ENCODE measurements around the gene WNT9A.

The WNT9A gene

GRCh38 chr1:227941509-227942020 lies 6.2 kb downstream of the WNT9A start:
- no peak for DNase-seq

GRCh38 chr1:227940791-227941241 lies 6.9 kb downstream of the WNT9A start:
- no peak for DNase-seq

GRCh38 chr1:227939791-227940771 lies 7.7 kb downstream of the WNT9A start:
- DNase-seq = no peak

GRCh38 chr1:227938911-227939790 lies 8.6 kb downstream of the WNT9A start:
- no peak for DNase-seq

- DNase-seq = no peak
Measured at GRCh38 chr1:227938276-227938675, 9.5 kb downstream of the WNT9A start.

DNA sequence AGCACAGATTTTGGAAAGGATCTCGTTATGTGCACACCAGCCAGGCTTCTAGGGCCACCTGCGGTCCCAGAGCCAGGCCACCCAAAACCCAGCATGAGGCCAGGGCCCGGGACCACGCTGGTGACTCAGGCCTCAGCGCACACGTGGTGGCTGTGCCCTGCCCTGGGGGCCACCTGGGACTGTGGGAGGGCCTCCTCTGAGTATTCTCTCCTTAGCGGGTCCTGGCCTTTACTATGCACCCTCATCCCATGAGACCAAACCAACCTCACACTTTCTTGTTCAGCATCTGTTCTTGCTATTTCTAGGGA lies 9.9 kb downstream of the WNT9A start:
- no peak for DNase-seq

DNA sequence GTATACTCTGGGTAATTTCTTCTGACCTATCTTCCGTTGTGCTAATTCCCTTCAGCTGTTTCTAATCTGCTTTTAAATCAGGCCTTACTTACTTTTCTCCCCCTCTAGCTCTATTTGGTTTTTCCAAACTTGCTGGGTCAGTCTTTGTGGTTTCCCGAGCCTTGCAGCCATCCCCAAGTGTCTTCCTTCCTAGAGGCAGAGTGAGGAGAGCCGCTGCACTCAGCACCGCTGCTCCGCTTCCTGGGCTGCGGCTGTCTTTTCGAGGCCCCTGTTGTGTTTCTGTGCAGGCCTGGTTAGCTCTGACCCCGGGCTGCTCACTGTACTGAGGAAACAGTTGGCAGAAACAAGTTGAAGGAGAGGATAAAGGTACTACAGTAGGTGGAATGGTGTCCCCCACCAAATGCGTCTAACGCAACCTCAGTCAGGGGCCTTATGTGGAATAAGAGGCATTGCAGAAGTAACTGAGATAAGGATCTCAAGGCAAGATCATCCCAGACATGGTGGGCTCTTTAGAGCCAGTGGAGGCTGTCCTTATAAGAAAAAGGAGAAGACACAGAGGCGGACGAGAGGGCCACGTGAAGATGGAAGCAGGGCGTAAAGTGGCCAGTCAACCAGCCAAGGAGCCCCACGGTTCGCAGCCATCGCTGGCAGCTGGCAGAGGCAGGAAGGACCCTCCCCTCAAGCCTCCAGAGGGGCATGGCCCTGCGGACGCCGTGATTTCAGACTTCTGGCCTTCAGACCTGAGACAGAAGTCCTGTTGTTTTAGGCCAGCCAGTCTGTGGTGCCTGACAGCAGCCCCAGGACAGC lies 10.5 kb downstream of the WNT9A start:
- DNase-seq = no peak

DNA sequence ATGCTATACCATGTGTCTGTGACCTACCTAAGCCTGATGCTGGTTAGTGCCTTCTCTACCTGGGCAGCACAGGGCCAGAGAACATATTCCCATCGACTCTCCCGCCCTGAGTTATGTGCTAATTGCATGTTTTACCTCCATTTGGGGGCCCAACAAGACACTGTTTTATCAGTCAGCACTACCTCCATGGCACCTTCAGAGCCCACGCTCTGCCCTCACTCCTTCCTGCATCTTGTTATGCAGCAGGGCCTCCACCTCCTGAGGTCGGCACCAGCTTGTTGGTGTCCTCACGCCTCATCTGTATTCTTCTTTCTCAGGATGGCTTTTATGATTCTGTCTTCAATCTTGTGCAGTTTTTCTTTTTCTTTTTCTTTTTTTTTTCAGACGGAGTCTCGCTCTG lies 11.9 kb downstream of the WNT9A start:
- DNase-seq = no peak

DNA sequence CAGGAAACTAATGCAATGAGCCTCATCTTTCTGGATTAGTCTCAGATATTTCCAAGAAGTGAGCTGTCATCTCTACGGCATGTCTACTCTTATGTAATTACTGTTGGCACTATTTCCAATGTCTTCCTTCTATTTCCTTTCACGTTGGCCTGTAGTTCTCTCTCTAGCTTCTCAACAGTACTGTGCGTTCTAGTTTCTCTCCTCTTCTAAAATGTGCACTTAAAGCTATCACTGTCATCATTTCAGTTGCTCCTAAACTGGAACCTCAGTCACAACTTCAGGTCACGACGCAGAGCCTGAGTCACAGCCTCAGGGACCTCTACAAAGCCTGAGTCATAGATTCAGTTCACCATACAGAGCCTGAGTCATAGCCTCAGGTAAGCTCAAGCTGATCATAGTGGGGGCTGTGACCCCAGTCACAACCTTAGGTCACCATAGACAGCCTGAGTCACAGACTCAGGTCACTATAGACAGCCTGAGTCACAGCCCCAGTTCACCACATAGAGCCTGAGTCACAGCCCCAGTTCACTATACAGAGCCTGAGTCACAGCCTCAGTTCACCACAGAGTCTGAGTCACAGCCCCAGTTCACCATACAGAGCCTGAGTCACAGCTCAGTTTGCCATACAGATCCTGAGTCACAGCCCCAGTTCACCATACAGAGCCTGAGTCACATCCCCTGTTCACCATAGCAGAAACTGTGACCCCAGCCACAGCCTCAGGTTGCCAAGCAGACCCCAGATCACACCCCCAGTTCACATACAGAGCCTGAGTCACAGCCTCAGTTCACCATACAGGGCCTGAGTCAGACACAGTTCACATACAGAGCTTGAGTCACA lies 13.0 kb downstream of the WNT9A start:
- peak in 1 of 5 donors; percentile 57 for DNase-seq

- DNase-seq = no peak
Measured at GRCh38 chr1:227929751-227930472, 17.8 kb downstream of the WNT9A start.

- DNase-seq = no peak
Measured at GRCh38 chr1:227928811-227929375, 18.8 kb downstream of the WNT9A start.

DNA sequence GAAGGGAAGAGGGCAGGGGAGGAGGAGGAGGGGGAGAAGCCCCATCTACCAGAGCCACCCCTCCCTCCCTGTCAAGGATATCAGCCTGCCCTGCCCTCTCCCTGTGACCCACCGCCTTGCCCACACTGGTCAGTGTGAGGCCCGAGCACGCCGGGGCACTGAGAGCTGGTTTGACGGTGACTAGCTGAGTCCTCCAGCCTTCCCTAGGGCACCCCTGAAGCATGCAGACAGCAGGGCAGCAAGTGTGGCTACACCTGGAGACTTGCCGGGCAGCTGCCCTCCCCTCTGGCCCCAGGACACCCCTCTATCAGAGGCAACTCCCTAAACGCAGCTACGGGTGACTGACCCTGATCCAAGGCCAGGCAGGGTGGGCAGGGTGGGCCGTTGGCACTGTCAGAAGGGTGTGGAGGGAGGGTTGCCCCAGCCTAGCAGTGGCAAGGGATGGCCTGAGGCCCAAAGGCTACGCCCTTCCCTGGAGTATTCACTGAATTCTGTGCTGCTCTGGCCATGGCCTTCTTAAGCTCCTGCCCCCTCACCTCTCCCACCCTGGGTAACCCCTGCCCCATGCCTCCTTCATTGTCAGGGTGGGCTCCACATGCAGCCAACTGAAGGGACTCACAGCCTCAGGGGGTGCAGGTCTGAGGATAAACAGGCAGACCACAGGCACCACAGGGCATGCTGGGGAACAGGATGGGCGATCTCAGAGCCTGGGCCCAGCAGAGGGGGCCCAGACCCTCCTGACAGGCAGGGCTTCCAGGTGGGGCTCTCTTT lies 19.6 kb downstream of the WNT9A start:
- DNase-seq = no peak

DNA sequence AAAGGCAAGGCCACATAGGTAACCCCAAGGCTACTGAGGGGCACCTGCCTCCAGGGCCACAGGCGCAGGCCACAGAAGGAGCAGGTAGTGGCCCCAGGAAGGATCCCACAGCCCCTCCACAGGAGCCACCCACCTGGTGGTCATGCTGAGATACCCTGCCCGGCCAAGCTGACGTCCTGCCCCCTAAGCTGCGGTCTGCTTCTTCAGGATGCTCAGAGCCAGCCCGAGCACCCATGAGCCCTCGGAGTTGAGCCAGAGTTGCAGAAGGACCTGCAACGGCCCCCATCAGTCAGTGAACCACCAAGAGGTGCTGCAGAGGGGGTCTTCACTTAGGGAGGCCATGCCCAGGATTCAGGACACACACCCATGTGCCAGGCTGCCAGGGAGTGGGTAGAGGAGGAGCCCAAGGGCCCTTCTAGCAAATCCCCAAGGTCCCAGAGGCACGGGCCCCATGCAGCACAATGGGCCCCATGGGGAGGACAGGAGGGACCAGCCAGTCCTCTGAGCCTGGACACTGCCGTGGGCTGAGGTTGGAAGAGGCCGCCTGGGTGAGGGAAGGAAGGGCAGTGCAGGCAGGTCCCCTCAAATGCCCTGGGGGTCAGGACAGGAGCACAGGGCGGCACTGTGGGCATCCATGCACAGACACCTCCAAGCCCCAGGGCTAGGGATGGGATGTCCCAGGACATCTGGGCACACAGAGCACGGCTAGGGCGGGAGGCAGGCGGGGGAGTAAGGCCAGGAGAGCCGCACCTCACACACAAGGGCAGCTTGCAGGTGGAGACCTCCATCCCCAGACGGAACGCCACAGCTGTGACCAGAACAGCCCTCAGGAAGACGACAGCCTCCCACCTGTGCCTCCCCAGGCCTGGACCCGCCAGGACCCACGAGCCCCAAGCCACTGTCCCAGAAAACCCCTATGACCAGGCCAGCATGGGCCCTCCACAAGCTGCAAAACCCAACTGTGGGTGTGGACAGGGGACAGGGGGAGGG lies 20.5 kb downstream of the WNT9A start:
- no peak for DNase-seq

DNA sequence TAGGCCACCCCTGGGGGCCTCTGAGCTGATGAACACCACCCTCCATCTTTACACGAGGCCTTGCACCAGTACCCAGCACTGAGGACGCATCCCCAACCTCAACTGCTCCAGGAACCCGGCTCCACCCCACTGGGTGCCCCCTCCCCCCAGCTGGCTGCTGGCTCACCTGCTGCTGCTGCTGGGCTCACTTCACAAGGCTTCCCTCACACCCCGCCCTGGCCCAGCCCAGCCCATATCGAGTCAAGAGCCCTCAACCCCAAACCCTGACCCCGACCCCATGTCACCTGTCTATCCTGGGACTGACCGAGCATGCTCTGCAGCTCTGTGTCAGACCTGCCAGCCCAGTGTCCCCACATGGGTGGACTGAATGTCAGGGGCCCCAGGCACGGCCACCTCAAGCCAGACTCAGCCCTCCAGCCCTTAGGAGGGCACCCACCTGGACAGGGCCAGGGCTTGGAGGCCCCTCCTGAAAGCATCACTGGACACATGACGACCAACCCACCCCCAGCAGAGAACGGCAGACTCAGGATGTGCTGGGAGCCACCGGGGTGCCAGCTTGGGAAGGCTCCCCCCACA lies 21.4 kb downstream of the WNT9A start:
- DNase-seq = no peak

DNA sequence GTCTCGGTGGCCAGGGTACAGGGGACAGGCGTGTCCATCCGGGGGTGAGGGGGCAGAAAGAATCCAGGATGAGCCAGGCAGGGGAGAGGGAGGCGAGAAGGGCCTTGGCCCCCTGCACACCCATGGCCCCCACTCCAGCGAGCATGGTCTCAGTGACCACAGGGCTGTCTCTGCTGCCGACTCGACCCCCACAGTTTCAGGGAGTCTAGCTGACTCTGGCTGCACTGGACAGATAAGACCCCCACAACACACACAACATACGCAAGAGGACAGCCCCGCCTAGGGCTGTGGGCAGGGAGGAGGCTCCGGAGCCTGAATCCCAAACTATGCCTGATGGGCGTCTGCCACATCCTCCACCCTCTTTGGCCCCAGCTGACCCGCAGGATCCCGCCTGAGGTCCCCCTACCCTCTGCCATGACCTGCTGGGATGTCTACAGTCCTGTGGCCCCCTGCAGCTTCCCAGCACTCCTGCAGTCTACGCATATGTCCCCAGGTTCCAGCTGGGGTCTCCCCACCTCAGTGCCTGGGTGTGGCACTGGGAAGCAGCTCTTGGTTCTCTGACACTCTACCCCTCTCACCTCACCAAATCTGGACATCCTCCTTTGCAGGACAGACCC lies 22.0 kb downstream of the WNT9A start:
- no peak for DNase-seq

GRCh38 chr1:227924833-227925574 lies 22.7 kb downstream of the WNT9A start:
- DNase-seq = no peak
